GM12878 (cell line): ENCODE results near the gene BEST1. TPM values are rescaled to one million over a fixed set of nuclear protein-coding genes. Genes with fewer than 3 reads are reported as not detected.

Experiments
- ATAC-seq: fragments of 200-7000 bp; cut with Tn5 transposase; 3 replicates; pipeline ENCODE4 v1.9.1; 2020; ENCODE audit warnings: mild to moderate bottlenecking, moderate library complexity
- BruUV-seq: library from RNA; stranded (reverse); fragments of 400-500 nt; replicated peaks from 2 replicates; lab custom pipeline; 2021; lab: Mats Ljungman, UMichigan
- CTCF ChIA-PET: fragments of 300-600 bp; sonication (Branson Sonifier 250); formaldehyde crosslinking; extraction: SDS; loops from one replicate; lab custom pipeline; 2021; ENCODE audit warnings: inconsistent platforms; lab: Yijun Ruan, JAX
- POLR2A ChIA-PET: fragments of 350-600 bp; formaldehyde crosslinking; extraction: SDS; loops from one replicate; lab custom pipeline; 2021; ENCODE audit warnings: inconsistent platforms; lab: Charles Lee
- RAD21 ChIA-PET: fragments of 300-600 bp; sonication (Branson Sonifier 250); formaldehyde crosslinking; loops from one replicate; lab custom pipeline; 2023; ENCODE audit warnings: antibody characterized with exemption; ENCODE audit not compliant: unreplicated experiment; lab: Charles Lee
- SMC1A ChIA-PET: fragments of 300-600 bp; sonication (Branson Sonifier 250); formaldehyde crosslinking; loops from one replicate; lab custom pipeline; 2023; ENCODE audit not compliant: unreplicated experiment, uncharacterized antibody; lab: Charles Lee
- DNase-seq: peaks from one replicate; pipeline ENCODE4 v3.0.0-alpha.2; 2011; ENCODE audit warnings: low read depth, low spot score
- FAIRE-seq: peaks from 3 replicates; lab custom pipeline; 2011; peaks lifted over from hg19 to GRCh38; lab: Jason Lieb, UNC
- H2AFZ ChIP-seq: 2 replicates; pipeline ENCODE4 v1.6.0; 2011; ENCODE audit warnings: low read depth, low read length, control low read depth; ENCODE audit not compliant: control insufficient read depth
- H3K27ac ChIP-seq: 2 replicates; pipeline ENCODE4 v1.5.1; 2011; ENCODE audit warnings: control low read depth; ENCODE audit not compliant: control insufficient read depth, insufficient read depth
- H3K27me3 ChIP-seq, 2 experiments: replicated peaks in 1 of 2; 2 replicates each; pipeline versions ENCODE4 v1.6.0 to v1.6.1; 2011; ENCODE audit warnings: low read length in 1 of 2; ENCODE audit not compliant: control insufficient read depth in 2 of 2, insufficient read depth in 2 of 2
- H3K36me3 ChIP-seq, 2 experiments: 2 replicates each; pipeline ENCODE4 v1.5.1; 2011; ENCODE audit warnings: low read length in 1 of 2; ENCODE audit not compliant: control insufficient read depth in 2 of 2, insufficient read depth in 2 of 2
- H3K4me1 ChIP-seq: 2 replicates; pipeline ENCODE4 v1.6.1; 2011; ENCODE audit warnings: mild to moderate bottlenecking, low read length, moderate library complexity, mixed read lengths; ENCODE audit not compliant: control insufficient read depth, insufficient read depth
- H3K4me2 ChIP-seq: 2 replicates; pipeline ENCODE4 v1.6.0; 2011; ENCODE audit warnings: control low read depth; ENCODE audit not compliant: control insufficient read depth, insufficient read depth
- H3K4me3 ChIP-seq: fragments of 200-600 bp; sonication (generic); 2 replicates; pipeline ENCODE4 v1.5.1; 2016
- H3K79me2 ChIP-seq: 2 replicates; pipeline ENCODE4 v1.6.0; 2011; ENCODE audit warnings: low read length; ENCODE audit not compliant: control insufficient read depth, insufficient read depth
- H3K9ac ChIP-seq: 2 replicates; pipeline ENCODE4 v1.8.0; 2011; ENCODE audit warnings: low read length, control low read depth, mixed read lengths; ENCODE audit not compliant: control insufficient read depth, insufficient read depth
- H3K9me3 ChIP-seq: replicated peaks from 3 replicates; pipeline ENCODE4 v1.5.1; 2011; ENCODE audit warnings: mild to moderate bottlenecking, low read length; ENCODE audit not compliant: control insufficient read depth, insufficient read depth
- H4K20me1 ChIP-seq: 2 replicates; pipeline ENCODE4 v1.6.0; 2011; ENCODE audit not compliant: control insufficient read depth, insufficient read depth
- BACH1 ChIP-seq: fragments of 450-650 bp; IDR thresholded peaks from 2 replicates; pipeline ENCODE4 v1.6.1; 2017; ENCODE audit warnings: mild to moderate bottlenecking, borderline replicate concordance
- CHD1 ChIP-seq: IDR thresholded peaks from 2 replicates; pipeline ENCODE4 v1.6.1; 2012; ENCODE audit warnings: low read depth, low read length, improper control_type of control experiment
- E4F1 ChIP-seq: fragments of 450-650 bp; IDR thresholded peaks from 2 replicates; pipeline ENCODE4 v1.6.1; 2018; ENCODE audit warnings: borderline replicate concordance, mild to moderate bottlenecking; ENCODE audit not compliant: partially characterized antibody
- EP300 ChIP-seq, 2 experiments: fragments of 150-350 bp in 1 of 2; IDR thresholded peaks; 2 replicates each; pipeline ENCODE4 v1.6.1; 2011 to 2012; ENCODE audit warnings: low read depth in 2 of 2, low read length in 2 of 2, borderline replicate concordance in 1 of 2, improper control_type of control experiment in 1 of 2, inconsistent platforms in 1 of 2; ENCODE audit not compliant: control insufficient read depth in 1 of 2
- IKZF2 ChIP-seq, 2 experiments: fragments of 450-650 bp; IDR thresholded peaks; 2 replicates each; pipeline ENCODE4 v1.6.1; 2017; ENCODE audit warnings: mild to moderate bottlenecking in 2 of 2, moderate library complexity in 2 of 2
- MXI1 ChIP-seq: fragments of 150-350 bp; IDR thresholded peaks from 2 replicates; pipeline ENCODE4 v1.6.1; 2011; ENCODE audit warnings: low read depth, mild to moderate bottlenecking, inconsistent platforms, low read length, improper control_type of control experiment
- NBN ChIP-seq: fragments of 450-650 bp; IDR thresholded peaks from 2 replicates; pipeline ENCODE4 v1.6.1; 2016
- NFIC ChIP-seq: IDR thresholded peaks from 2 replicates; pipeline ENCODE4 v1.6.1; 2012; ENCODE audit warnings: low read depth, mild to moderate bottlenecking, inconsistent platforms, low read length, moderate library complexity
- NFYA ChIP-seq: IDR thresholded peaks from 2 replicates; pipeline ENCODE4 v1.6.1; 2011; ENCODE audit warnings: low read depth, mild to moderate bottlenecking, low read length, improper control_type of control experiment, borderline replicate concordance
- POLR2A ChIP-seq: IDR thresholded peaks from 2 replicates; pipeline ENCODE4 v1.6.1; 2011; ENCODE audit warnings: low read depth, mild to moderate bottlenecking, low read length
- POLR2AphosphoS5 ChIP-seq: IDR thresholded peaks from 2 replicates; pipeline ENCODE4 v1.6.1; 2011; ENCODE audit warnings: mild to moderate bottlenecking, low read length, inconsistent platforms
- POU2F2 ChIP-seq: IDR thresholded peaks from 3 replicates; pipeline ENCODE4 v1.6.1; 2011; ENCODE audit warnings: low read depth, mild to moderate bottlenecking, low read length, borderline replicate concordance
- SIN3A ChIP-seq: IDR thresholded peaks from 2 replicates; pipeline ENCODE4 v1.6.1; 2012; ENCODE audit warnings: low read depth, low read length, improper control_type of control experiment
- SIX5 ChIP-seq: IDR thresholded peaks from 2 replicates; pipeline ENCODE4 v1.6.1; 2011; ENCODE audit warnings: mild to moderate bottlenecking, low read depth, low read length, moderate library complexity; ENCODE audit not compliant: severe bottlenecking
- SMAD1 ChIP-seq: fragments of 450-650 bp; IDR thresholded peaks from 2 replicates; pipeline ENCODE4 v1.6.1; 2018; ENCODE audit warnings: mild to moderate bottlenecking, low read depth; ENCODE audit not compliant: partially characterized antibody
- SUPT20H ChIP-seq: IDR thresholded peaks from 2 replicates; pipeline ENCODE4 v1.6.1; 2011; ENCODE audit warnings: low read depth, mild to moderate bottlenecking, low read length, moderate library complexity, borderline replicate concordance; ENCODE audit not compliant: control insufficient read depth
- WRNIP1 ChIP-seq: IDR thresholded peaks from 2 replicates; pipeline ENCODE4 v1.6.1; 2011; ENCODE audit warnings: low read depth, low read length, improper control_type of control experiment, borderline replicate concordance
- ZBED1 ChIP-seq: IDR thresholded peaks from 2 replicates; pipeline ENCODE4 v1.6.1; 2016; ENCODE audit warnings: borderline replicate concordance
- ZNF384 ChIP-seq: IDR thresholded peaks from 2 replicates; pipeline ENCODE4 v1.6.1; 2012; ENCODE audit warnings: low read depth, mild to moderate bottlenecking, low read length, improper control_type of control experiment, borderline replicate concordance
- ZNF622 ChIP-seq: fragments of 450-650 bp; IDR thresholded peaks from 2 replicates; pipeline ENCODE4 v1.6.1; 2017; ENCODE audit warnings: mild to moderate bottlenecking, inconsistent platforms
- WGBS: methylation state at CpG from one replicate; pipeline ENCODE4 v1.1.6; 2016; ENCODE audit warnings: low lambda C conversion rate; ENCODE audit not compliant: insufficient replicate concordance, insufficient coverage; ENCODE audit errors: missing lambda C conversion rate; 5-methylcytosine and 5-hydroxymethylcytosine counted together
- in situ Hi-C: fragments of 300-500 bp; cut with MboI; formaldehyde crosslinking; loops from 9 replicates; pipeline ENCODE4 v1.14.3; 2018; ENCODE audit warnings: mixed read lengths
- intact Hi-C: fragments of 100-400 bp; cut with micrococcal nuclease; formaldehyde crosslinking; loops from one replicate; pipeline ENCODE4 v1.14.2; 2022; ENCODE audit not compliant: unreplicated experiment
- polyA plus RNA-seq, 11 experiments: library from polyadenylated mRNA; depleted of rRNA in 4 of 11; unstranded in 6 of 11; stranded (reverse) in 5 of 11; fragments of >200 nt; fragmentation: Nextera tagmentation in 4 of 11; fragmentation: Illumina TruSeq in 1 of 11; extraction: Ambion mirVana in 4 of 11; extraction: Trizol in 1 of 11; gene quantifications; 1 replicate in 1 of 11; 2 replicates in 10 of 11; pipeline versions ENCODE4 v1.2.1 to v1.2.3, GENCODE V29; 2011 to 2016; ENCODE audit warnings: inconsistent platforms in 2 of 11, missing spikeins in 2 of 11, low read depth in 1 of 11
- total RNA-seq, 4 experiments: library from RNA; depleted of rRNA in 3 of 4; stranded (reverse); fragments of >200 nt in 3 of 4; fragmentation: Illumina TruSeq in 1 of 4; extraction: Trizol in 1 of 4; gene quantifications; 2 replicates each; pipeline versions ENCODE4 v1.2.1 to v1.2.3, GENCODE V29; 2013 to 2021
- TF ChIP-seq, protein P1 (sequence below): fragments of 150-350 bp; IDR thresholded peaks from 2 replicates; pipeline ENCODE4 v1.6.1; 2014; ENCODE audit warnings: mild to moderate bottlenecking, low read depth, low read length

The BEST1 gene
- total and polyA plus RNA-seq, 10 of the 15 experiments (the other 5 are each of a cell fraction or from before 2014, with no cell fraction given) = 0.03 to 3.4 (median 0.15) TPM; not detected in 1

- no peaks in the 10 kb centered on the region for H3K27me3 ChIP-seq
- H3K4me2 ChIP-seq = peak overlapping the region; percentile 70
- intact Hi-C loops = no loop called here
- CTCF ChIA-PET = interaction anchor here (0.7 to 1.9 kb wide), 4 partner anchors 8 to 118 kb away, joined by 3 to 7 read pairs (median 5); no protein-coding TSS in a partner anchor
- in situ Hi-C loops = no loop called here
- peak overlapping the region; percentile 100; the same call in 1 of the 2 replicates for H3K4me3 ChIP-seq
- DNase-seq (no peak), ATAC-seq (no peak), FAIRE-seq (no peak)
- no peak overlapping the region for H3K9ac ChIP-seq
- H3K27ac ChIP-seq = peak overlapping the region; percentile 75; the same call in 1 of the 2 replicates
- no peaks in the 10 kb centered on the region for H3K9me3 ChIP-seq
- BruUV-seq = no TSS peak
- no peak overlapping the region for H2AFZ ChIP-seq
- RAD21 ChIA-PET = interaction anchor here (1.0 to 2.0 kb wide), 3 partner anchors 17 to 117 kb away, joined by 3 to 8 read pairs (median 5); no protein-coding TSS in a partner anchor
- 84% methylated on average over 4 of the region's 4 CpGs for WGBS
- peaks cover 6 to 16% of the 10 kb centered on the region in 2 experiments for H3K36me3 ChIP-seq
- POLR2A ChIA-PET = interaction anchor here (0.5 to 2.8 kb wide), 4 partner anchors 8 to 148 kb away, joined by 3 to 10 read pairs (median 3); no protein-coding TSS in a partner anchor
- peaks cover 8% of the 10 kb centered on the region for H4K20me1 ChIP-seq
- H3K79me2 ChIP-seq = peaks cover 36% of the 10 kb centered on the region
- peaks cover 28% of the 10 kb centered on the region for H3K4me1 ChIP-seq
- SMC1A ChIA-PET = interaction anchor here (1.3 to 3.7 kb wide), 3 partner anchors 9 to 117 kb away, joined by 3 to 20 read pairs (median 7); no protein-coding TSS in a partner anchor
- TF ChIP-seq MXI1 = no peak
- TF ChIP-seq, protein P1, sequence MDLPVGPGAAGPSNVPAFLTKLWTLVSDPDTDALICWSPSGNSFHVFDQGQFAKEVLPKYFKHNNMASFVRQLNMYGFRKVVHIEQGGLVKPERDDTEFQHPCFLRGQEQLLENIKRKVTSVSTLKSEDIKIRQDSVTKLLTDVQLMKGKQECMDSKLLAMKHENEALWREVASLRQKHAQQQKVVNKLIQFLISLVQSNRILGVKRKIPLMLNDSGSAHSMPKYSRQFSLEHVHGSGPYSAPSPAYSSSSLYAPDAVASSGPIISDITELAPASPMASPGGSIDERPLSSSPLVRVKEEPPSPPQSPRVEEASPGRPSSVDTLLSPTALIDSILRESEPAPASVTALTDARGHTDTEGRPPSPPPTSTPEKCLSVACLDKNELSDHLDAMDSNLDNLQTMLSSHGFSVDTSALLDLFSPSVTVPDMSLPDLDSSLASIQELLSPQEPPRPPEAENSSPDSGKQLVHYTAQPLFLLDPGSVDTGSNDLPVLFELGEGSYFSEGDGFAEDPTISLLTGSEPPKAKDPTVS = no peak
- no peak for TF ChIP-seq NBN
- no peak for TF ChIP-seq SIX5
- TF ChIP-seq ZNF622 = no peak
- no peak; the same call in 1 of the 2 replicates for TF ChIP-seq BACH1
- no peak for TF ChIP-seq CHD1
- TF ChIP-seq SUPT20H = no peak
- TF ChIP-seq ZNF384 = no peak
- TF ChIP-seq WRNIP1 = no peak
- TF ChIP-seq POU2F2 = peak; percentile 2; the same call in 1 of the 3 replicates
- TF ChIP-seq ZBED1 = no peak
- peak; percentile 72 for TF ChIP-seq POLR2A
- TF ChIP-seq EP300 (IDR thresholded peaks at IDR 0.05; ENCODE audit: borderline replicate concordance in 1 of 2, control insufficient read depth in 1 of 2, low read depth in 2 of 2, low read length in 2 of 2) = no peak
- TF ChIP-seq SMAD1 = peak; percentile 52
- peak; percentile 85 for TF ChIP-seq POLR2AphosphoS5
- TF ChIP-seq E4F1 = no peak
- no peak for TF ChIP-seq IKZF2 (IDR thresholded peaks at IDR 0.05)
- TF ChIP-seq NFIC = no peak
- TF ChIP-seq NFYA = no peak
- TF ChIP-seq SIN3A = no peak
Observed at GRCh38 chr11:61964058-61964665, 14.0 kb downstream of the BEST1 start.
